ENCODE data around the gene MALRD1.

DNA sequence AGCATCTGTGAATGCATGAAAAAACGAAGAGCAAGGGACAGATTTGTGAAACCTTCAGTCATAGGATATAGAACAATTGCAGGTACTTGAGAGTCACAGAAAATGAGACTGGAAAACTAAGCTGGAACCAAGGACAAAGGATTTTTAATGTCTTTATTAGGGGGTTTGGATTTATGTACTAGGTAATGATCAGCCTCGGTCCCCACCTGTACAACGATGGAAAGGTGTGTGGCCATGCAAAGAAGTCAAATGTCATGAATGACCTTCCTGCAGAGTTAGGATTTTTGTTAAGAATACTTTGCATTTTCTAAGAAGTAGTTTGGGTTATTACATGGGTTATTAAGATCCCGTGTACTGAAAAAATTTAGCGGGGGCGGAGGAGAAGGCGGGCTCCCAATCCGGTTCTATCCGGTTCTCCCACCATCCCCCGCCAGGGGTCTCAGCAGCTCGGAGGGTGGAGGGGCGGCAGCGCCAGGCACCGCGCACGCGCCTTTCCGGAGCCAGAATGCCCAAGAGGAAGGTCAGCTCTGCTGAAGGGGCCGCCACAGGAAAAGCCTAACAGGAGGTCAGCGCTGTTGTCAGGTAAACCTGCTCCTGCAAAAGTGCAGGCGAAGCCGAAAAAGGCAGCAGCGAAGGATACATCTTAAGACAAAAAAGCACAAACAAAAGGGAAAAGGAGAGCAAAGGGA, 440.1 kb downstream of the MALRD1 start:
- TF ChIP-seq CTCF (IDR thresholded peaks at IDR 0.05 in 8 of 11, conservative IDR thresholded peaks at IDR 0.05 in 3 of 11) (peak in 1 of 11 experiments; percentile 9), POLR2AphosphoS5 (IDR thresholded peaks at IDR 0.05) (peak in 1 of 3 donors; percentile 22), POLR2A (IDR thresholded peaks at IDR 0.05) (no peak)
